GM23248 (cell line): Measurements from ENCODE around the gene TENM4. TPM values are rescaled to one million over a fixed set of nuclear protein-coding genes. Genes with fewer than 3 reads are reported as not detected.

Source experiments
- DNase-seq: peaks from one replicate; pipeline ENCODE4 v3.0.0-alpha.2; 2015
- H2AFZ ChIP-seq: fragments of 200-600 bp; sonication (generic); 2 replicates; pipeline ENCODE4 v1.6.1; 2016; ENCODE audit warnings: antibody characterized with exemption
- H3F3A ChIP-seq: fragments of 200-600 bp; sonication (generic); 2 replicates; pipeline ENCODE4 v1.6.1; 2016; ENCODE audit warnings: mild to moderate bottlenecking, antibody characterized with exemption, mixed run types; ENCODE audit not compliant: insufficient read depth
- H3K27ac ChIP-seq: fragments of 200-600 bp; sonication (generic); 2 replicates; pipeline ENCODE4 v1.5.1; 2016; ENCODE audit warnings: mild to moderate bottlenecking
- H3K27me3 ChIP-seq: fragments of 200-600 bp; sonication (generic); replicated peaks from 2 replicates; pipeline ENCODE4 v1.6.1; 2016; ENCODE audit warnings: mild to moderate bottlenecking; ENCODE audit not compliant: insufficient read depth
- H3K36me3 ChIP-seq: fragments of 200-600 bp; sonication (generic); 2 replicates; pipeline ENCODE4 v1.6.1; 2016; ENCODE audit warnings: low read depth, mild to moderate bottlenecking
- H3K4me1 ChIP-seq: fragments of 200-600 bp; sonication (generic); 2 replicates; pipeline ENCODE4 v1.6.1; 2016; ENCODE audit warnings: mild to moderate bottlenecking; ENCODE audit not compliant: insufficient read depth
- H3K4me2 ChIP-seq: fragments of 200-600 bp; sonication (generic); one replicate; pipeline ENCODE4 v1.6.1; 2016; ENCODE audit warnings: mild to moderate bottlenecking; ENCODE audit not compliant: unreplicated experiment
- H3K4me3 ChIP-seq: fragments of 200-600 bp; sonication (generic); 2 replicates; pipeline ENCODE4 v1.5.1; 2016; ENCODE audit warnings: mild to moderate bottlenecking
- H3K79me2 ChIP-seq: fragments of 200-600 bp; sonication (generic); 2 replicates; pipeline ENCODE4 v1.6.1; 2016; ENCODE audit warnings: mild to moderate bottlenecking; ENCODE audit not compliant: insufficient read depth
- H3K9ac ChIP-seq: fragments of 200-600 bp; sonication (generic); 2 replicates; pipeline ENCODE4 v1.6.1; 2016; ENCODE audit warnings: mild to moderate bottlenecking
- H3K9me2 ChIP-seq: fragments of 200-600 bp; sonication (generic); 2 replicates; pipeline ENCODE4 v1.6.1; 2016; ENCODE audit warnings: mixed run types, mild to moderate bottlenecking, moderate library complexity; ENCODE audit not compliant: insufficient read depth
- H3K9me3 ChIP-seq: fragments of 200-600 bp; sonication (generic); one replicate; pipeline ENCODE4 v1.6.1; 2017; ENCODE audit warnings: low read depth
- H4K20me1 ChIP-seq: fragments of 200-600 bp; sonication (generic); 2 replicates; pipeline ENCODE4 v1.6.0; 2016; ENCODE audit not compliant: insufficient read depth
- EZH2 ChIP-seq: fragments of 200-600 bp; sonication (generic); IDR thresholded peaks from 2 replicates; pipeline ENCODE4 v1.6.1; 2018; ENCODE audit warnings: antibody characterized with exemption, mild to moderate bottlenecking; ENCODE audit not compliant: insufficient read depth, poor library complexity, severe bottlenecking
- EZH2phosphoT487 ChIP-seq: fragments of 200-600 bp; sonication (generic); IDR thresholded peaks from 2 replicates; pipeline ENCODE4 v1.6.1; 2018; ENCODE audit warnings: antibody characterized with exemption, moderate library complexity, mild to moderate bottlenecking, low read depth; ENCODE audit not compliant: insufficient read depth
- WGBS, 2 experiments: methylation state at CpG; one replicate each; pipeline ENCODE4 v1.1.6; 2015 to 2017; ENCODE audit warnings: low lambda C conversion rate in 2 of 2, low coverage in 1 of 2; ENCODE audit errors: missing lambda C conversion rate in 2 of 2; 5-methylcytosine and 5-hydroxymethylcytosine counted together
- in situ Hi-C: fragments of 300-500 bp; cut with MboI; formaldehyde crosslinking; loops from 2 replicates; pipeline ENCODE4 v1.15.0; 2020
- polyA plus RNA-seq: library from polyadenylated mRNA; unstranded; fragments of >200 nt; fragmentation: Nextera tagmentation; extraction: Ambion mirVana; gene quantifications from 2 replicates; pipeline ENCODE4 v1.2.1, GENCODE V29; 2016
- total RNA-seq: library from RNA; depleted of rRNA; stranded (reverse); fragments of >200 nt; shearing (Covaris generic); gene quantifications from 2 replicates; pipeline ENCODE4 v1.2.3, GENCODE V29; 2014

The TENM4 gene
- total and polyA plus RNA-seq, 2 experiments from 2014 or later: 0.11 to 0.48 TPM

DNA sequence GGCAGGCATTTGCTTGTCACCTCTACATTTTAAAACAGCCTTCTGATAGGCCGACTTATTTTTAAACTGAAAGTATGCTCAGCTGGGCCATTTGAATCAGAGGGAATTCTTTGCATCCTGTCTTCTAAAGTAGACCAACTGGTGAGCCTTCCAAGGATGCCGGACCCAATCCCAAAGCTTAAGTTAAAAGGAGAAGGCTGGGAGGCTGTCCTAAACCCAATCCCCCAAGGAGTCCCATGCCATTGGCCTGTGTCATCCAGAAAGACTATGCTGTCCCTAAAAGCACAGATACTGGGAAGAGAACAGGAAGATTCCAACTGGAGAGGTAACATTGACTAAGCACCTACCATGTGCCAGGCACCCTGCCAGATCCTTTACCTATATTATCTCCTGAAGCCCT lies 18.0 kb downstream of the TENM4 start:
- H3K9ac ChIP-seq: no peak overlapping the region
- H3K9me3 ChIP-seq: no peaks in the 10 kb centered on the region
- H3K27ac ChIP-seq: no peak overlapping the region
- 96 to 98% methylated on average over 2 of the region's 2 CpGs for WGBS, 2 experiments
- H3K4me3 ChIP-seq: no peak overlapping the region
- peaks cover 8% of the 10 kb centered on the region for H3K4me1 ChIP-seq
- DNase-seq: no peak
- no peaks in the 10 kb centered on the region for H3K79me2 ChIP-seq
- no peaks in the 10 kb centered on the region for H3F3A ChIP-seq
- no peaks in the 10 kb centered on the region for H4K20me1 ChIP-seq
- H3K27me3 ChIP-seq: no peaks in the 10 kb centered on the region
- no peaks in the 10 kb centered on the region for H3K36me3 ChIP-seq
- in situ Hi-C loops: no loop called here
- H2AFZ ChIP-seq: no peak overlapping the region
- H3K9me2 ChIP-seq: no peaks in the 10 kb centered on the region
- TF ChIP-seq EZH2 (no peak), EZH2phosphoT487 (no peak)
- H3K4me2 ChIP-seq: no peak overlapping the region

DNA sequence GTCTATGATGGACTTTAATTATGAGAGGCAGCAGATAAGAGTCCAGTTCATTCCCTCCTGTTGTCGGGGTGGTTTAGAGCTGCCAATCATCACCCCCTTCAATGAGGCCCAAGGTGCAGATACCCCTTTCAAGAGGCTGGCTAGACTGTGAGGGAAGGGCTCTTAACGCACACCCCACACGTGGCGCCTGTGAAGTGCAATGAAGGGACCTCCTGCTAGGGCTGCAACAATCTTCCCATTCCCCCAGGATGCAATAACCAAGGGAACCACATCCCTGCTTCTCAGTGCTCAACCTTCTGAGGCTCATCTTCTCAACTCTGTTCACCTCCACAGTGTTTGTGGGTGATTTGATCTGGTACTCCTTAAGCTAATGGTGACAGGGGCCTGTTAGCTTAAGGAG lies 19.0 kb downstream of the TENM4 start:
- Histone ChIP-seq H3K9ac (no peak overlapping the region), H3K4me3 (no peak overlapping the region), H3K27me3 (no peaks in the 10 kb centered on the region), H3K9me3 (no peaks in the 10 kb centered on the region), H2AFZ (no peak overlapping the region), H3K4me2 (no peak overlapping the region), H3K4me1 (peaks cover 8% of the 10 kb centered on the region), H3K36me3 (no peaks in the 10 kb centered on the region), H3K79me2 (no peaks in the 10 kb centered on the region), H3K27ac (no peak overlapping the region), H3K9me2 (no peaks in the 10 kb centered on the region), H4K20me1 (no peaks in the 10 kb centered on the region), H3F3A (no peaks in the 10 kb centered on the region)
- in situ Hi-C loops: no loop called here
- WGBS, 2 experiments: 97 to 100% methylated on average over 4 of the region's 4 CpGs
- no peak for DNase-seq
- TF ChIP-seq EZH2 (no peak), EZH2phosphoT487 (no peak)

- peak; percentile 88 for DNase-seq
- in situ Hi-C loops: no loop called here
- Histone ChIP-seq H3K27me3 (no peaks in the 10 kb centered on the region), H3K9me2 (no peaks in the 10 kb centered on the region), H3K4me1 (peaks cover 21% of the 10 kb centered on the region), H3K79me2 (no peaks in the 10 kb centered on the region), H3K4me2 (no peak overlapping the region), H3K4me3 (no peak overlapping the region), H3K36me3 (no peaks in the 10 kb centered on the region), H2AFZ (no peak overlapping the region), H3K9ac (no peak overlapping the region), H4K20me1 (no peaks in the 10 kb centered on the region), H3F3A (peaks cover 21% of the 10 kb centered on the region), H3K9me3 (no peaks in the 10 kb centered on the region), H3K27ac (no peak overlapping the region)
- 54 to 56% methylated on average over 5 of the region's 5 CpGs for WGBS, 2 experiments
- TF ChIP-seq EZH2phosphoT487: no peak
- TF ChIP-seq EZH2: no peak
Measured at GRCh38 chr11:79419120-79419519, 21.7 kb downstream of the TENM4 start.

DNA sequence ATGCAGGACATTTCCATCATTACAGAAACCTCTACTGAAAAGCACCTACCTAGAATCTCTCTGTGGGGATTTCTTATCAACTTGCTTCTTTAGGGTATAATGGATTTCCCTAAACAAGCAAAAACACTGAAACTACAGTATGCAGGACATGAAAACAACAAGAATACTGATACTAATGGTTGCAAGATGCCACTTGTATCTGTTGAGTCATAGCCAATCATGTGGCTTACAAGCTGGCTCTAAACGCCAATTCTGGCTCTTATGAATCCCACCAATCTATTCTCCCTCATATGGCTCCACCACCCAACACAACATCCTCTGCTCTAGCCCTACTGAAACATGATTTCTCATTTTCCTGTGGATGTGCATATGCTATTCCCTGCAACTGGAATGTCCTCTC lies 22.6 kb downstream of the TENM4 start:
- no peak overlapping the region for H3K9ac ChIP-seq
- H3K27me3 ChIP-seq: no peaks in the 10 kb centered on the region
- TF ChIP-seq EZH2phosphoT487 (no peak), EZH2 (no peak)
- H3K36me3 ChIP-seq: no peaks in the 10 kb centered on the region
- H3K4me3 ChIP-seq: no peak overlapping the region
- no peaks in the 10 kb centered on the region for H3K9me3 ChIP-seq
- no peak for DNase-seq
- H3K4me2 ChIP-seq: no peak overlapping the region
- in situ Hi-C loops: no loop called here
- H2AFZ ChIP-seq: no peak overlapping the region
- H3K9me2 ChIP-seq: no peaks in the 10 kb centered on the region
- no peaks in the 10 kb centered on the region for H4K20me1 ChIP-seq
- no peak overlapping the region for H3K27ac ChIP-seq
- peaks cover 30% of the 10 kb centered on the region for H3K4me1 ChIP-seq
- H3F3A ChIP-seq: peaks cover 29% of the 10 kb centered on the region
- no peaks in the 10 kb centered on the region for H3K79me2 ChIP-seq
- WGBS, 2 experiments: 52 to 62% methylated on average over 1 of the region's 1 CpG

DNA sequence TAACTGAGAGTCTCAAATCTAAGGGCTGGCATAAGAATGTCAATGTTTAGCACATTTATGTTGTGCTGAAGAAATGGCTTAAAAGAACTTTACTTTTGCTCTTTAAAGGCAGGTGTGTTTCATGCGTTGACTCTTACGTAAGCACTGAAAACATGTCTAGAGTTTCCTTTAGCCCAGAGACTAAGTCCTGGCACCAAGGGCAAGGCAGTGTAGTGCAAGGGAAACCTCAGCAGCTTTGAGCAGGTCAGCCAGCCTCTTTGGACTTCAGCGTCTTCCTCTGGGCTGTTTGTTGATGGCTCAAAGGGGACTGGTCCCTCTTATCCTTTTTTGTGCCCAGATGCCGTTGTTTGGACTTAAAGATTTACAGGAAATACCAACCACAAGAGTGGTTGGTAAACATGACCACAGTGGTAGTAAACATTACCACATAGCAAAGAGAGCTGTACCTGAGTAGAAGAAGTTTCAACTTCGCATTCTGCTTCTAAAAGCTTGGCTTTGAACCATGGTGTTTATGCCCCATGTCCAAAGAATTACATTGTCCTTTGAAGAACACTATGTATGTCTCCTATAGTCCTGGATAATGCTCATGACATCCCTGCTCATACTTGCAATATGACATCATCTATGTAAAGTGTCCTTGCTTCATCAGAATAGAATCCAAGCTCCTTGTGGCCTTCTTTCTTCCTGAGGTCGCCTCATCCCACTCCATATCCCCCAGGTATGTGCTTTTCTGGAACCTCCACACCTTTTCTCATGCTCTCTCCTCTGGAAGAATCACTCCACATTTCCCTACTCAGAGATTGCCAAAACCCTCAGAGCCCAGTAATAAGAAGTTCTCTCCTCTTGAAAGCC lies 23.5 kb downstream of the TENM4 start:
- DNase-seq: peak; percentile 28
- Histone ChIP-seq H3K9me3 (no peaks in the 10 kb centered on the region), H3K79me2 (no peaks in the 10 kb centered on the region), H3K27me3 (no peaks in the 10 kb centered on the region), H4K20me1 (no peaks in the 10 kb centered on the region), H3K36me3 (no peaks in the 10 kb centered on the region), H3K4me1 (peaks cover 35% of the 10 kb centered on the region), H3K4me2 (no peak overlapping the region), H3K27ac (no peak overlapping the region), H2AFZ (no peak overlapping the region), H3F3A (peaks cover 29% of the 10 kb centered on the region), H3K9ac (no peak overlapping the region), H3K4me3 (no peak overlapping the region), H3K9me2 (no peaks in the 10 kb centered on the region)
- in situ Hi-C loops: no loop called here
- no peak for TF ChIP-seq EZH2phosphoT487
- TF ChIP-seq EZH2: no peak
- 94 to 98% methylated on average over 6 of the region's 6 CpGs for WGBS, 2 experiments
